OCI-LY3 (cell line): Measurements from ENCODE around the gene KITLG.

Source experiments
- EZH2phosphoT487 ChIP-seq: fragments of 200-600 bp; shearing (Covaris generic); IDR thresholded peaks from 2 replicates; pipeline ENCODE4 v1.6.1; 2018; ENCODE audit warnings: antibody characterized with exemption, mixed run types, low read depth
- TF ChIP-seq, protein P1 (sequence below): fragments of 200-600, 300-600 bp; sonication (generic); IDR thresholded peaks from 2 replicates; pipeline ENCODE4 v1.5.1; 2014; ENCODE audit warnings: antibody characterized with exemption, low read length, low read depth

DNA sequence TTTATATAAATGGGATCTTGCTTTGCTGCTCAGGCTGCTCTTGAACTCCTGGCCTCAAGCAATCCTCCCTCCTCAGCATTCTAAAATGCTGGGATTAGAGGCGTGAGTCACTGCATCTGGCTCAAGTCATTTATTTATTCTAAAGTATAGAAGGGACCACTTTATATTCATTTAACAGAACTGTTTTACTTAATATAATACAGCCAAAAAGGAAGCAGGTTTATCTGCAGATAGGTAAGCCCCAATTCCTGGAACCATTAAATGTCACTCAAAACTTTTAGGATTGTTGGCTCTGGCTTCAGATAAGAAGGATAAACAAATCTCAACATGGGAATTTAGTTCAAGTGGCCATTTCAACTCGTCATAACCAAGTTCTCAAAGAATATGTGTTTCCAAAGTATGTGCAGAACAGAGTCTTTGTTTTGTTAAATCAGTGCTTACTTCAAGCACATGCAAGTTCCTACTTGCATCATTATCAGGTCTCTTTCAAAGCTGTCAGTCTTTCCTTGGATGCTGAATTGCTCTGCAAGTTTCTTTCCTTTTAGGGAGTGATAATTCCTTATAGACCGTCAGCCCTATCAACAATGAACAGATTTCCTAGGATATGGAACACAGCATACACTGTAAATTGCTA lies 60.4 kb downstream of the KITLG start:
- TF ChIP-seq, protein P1, sequence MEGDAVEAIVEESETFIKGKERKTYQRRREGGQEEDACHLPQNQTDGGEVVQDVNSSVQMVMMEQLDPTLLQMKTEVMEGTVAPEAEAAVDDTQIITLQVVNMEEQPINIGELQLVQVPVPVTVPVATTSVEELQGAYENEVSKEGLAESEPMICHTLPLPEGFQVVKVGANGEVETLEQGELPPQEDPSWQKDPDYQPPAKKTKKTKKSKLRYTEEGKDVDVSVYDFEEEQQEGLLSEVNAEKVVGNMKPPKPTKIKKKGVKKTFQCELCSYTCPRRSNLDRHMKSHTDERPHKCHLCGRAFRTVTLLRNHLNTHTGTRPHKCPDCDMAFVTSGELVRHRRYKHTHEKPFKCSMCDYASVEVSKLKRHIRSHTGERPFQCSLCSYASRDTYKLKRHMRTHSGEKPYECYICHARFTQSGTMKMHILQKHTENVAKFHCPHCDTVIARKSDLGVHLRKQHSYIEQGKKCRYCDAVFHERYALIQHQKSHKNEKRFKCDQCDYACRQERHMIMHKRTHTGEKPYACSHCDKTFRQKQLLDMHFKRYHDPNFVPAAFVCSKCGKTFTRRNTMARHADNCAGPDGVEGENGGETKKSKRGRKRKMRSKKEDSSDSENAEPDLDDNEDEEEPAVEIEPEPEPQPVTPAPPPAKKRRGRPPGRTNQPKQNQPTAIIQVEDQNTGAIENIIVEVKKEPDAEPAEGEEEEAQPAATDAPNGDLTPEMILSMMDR = no peak
- TF ChIP-seq EZH2phosphoT487 = no peak
